Heart left ventricle (tissue), 13 donors: ENCODE data around the gene DAGLA.

Source experiments
- CTCF ChIP-seq, 12 donors: fragments of 200-600 bp; sonication (generic) in 4 of 12; IDR thresholded peaks; one replicate each; pipeline versions ENCODE4 v1.5.0 to v1.8.0; 2018 to 2022; ENCODE audit warnings: antibody characterized with exemption in 12 of 12, mild to moderate bottlenecking in 5 of 12
- POLR2A ChIP-seq, 2 donors: fragments of 450-650 bp; IDR thresholded peaks; one replicate each; pipeline ENCODE4 v1.6.1; 2017; ENCODE audit warnings: antibody characterized with exemption in 2 of 2, mild to moderate bottlenecking in 2 of 2, moderate library complexity in 2 of 2
- donor health status: ischemic (EF 13 %, LVEDD 7.1; RV severe dilation, severe dysfunction).
- donor health status: DM: no; HTN: yes; CAD: no.
- donor health status: DM: no; HTN: no; CAD: no.
- donor health status: ischemic (EF 25% LVEDD 6.9; RV normal size, moderate dysfunction).
- donor health status: ischemic (EF 25% LVEDD 5.7; RV mildly dilated, moderate dysfunction).
- donor health status: ischemic (EF 35%, LVEDD 5.7; RV mildly dilated, moderate dysfunction).
- donor health status: nonischemic (EF 11% LVEDD 7.7; RV severe dilation, severe dysfunction).
- donor health status: DM: yes; HTN: yes; CAD: no.
- donor health status: PGD.
- donor health status: ischemic (EF 29% LVEDD 5.4; RV normal size, mild dysfunction).
- donor health status: nonischemic (EF 23%, LVEDD 6.1; RV moderate dilation, normal function).

DNA sequence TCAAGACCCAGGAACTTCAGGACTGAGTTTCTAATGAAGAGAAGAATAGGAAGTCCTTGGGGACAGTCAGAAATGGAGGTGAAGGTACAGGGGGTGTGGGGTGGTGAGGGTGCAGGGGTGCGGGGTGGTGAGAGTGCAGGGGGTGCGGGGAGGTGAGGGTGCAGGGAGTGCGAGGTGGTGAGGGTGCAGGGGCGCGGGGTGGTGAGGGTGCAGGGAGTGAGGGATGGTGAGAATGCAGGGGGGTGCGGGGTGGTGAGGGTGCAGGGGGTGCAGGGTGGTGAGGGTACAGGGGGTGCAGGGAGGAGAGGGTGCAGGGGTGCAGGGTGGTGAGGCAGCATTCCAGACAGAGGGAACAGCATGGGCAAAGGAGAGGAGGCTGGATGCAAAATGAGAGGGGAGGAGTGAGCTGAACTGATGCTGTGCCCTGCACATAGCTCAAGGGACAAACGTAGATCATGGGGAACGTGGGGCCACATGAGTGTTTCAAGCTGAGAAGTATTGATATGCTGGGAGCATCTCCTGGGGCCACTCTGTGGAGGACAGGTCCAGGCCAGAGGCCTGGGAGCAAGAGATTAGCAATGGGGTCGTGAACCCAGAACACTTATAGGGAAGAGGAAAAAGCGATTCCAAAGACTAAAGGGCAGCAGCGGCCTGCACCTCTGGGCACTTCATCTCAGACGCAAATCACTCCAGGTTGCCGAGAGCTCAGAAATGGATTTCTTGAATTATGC is 23.7 kb upstream of the DAGLA start:
- TF ChIP-seq CTCF (IDR thresholded peaks at IDR 0.05): no peak
- TF ChIP-seq POLR2A (IDR thresholded peaks at IDR 0.05): no peak
